Activated T-cell treated with anti-CD3 and anti-CD28 coated beads for 4 hours (primary cell): ENCODE results near the gene GPN1.
A peak's percentile ranks its signal among the peaks of the same experiment; 100 is the strongest.
"Not testable (repeated sequence)": the region's sequence is repeated elsewhere in the genome, so short reads cannot be mapped to it uniquely, and the experiment has no call there.

Experiments used
- DNase-seq: peaks from one replicate; pipeline ENCODE4 v3.0.0-alpha.2; 2020

Gene GPN1

DNA sequence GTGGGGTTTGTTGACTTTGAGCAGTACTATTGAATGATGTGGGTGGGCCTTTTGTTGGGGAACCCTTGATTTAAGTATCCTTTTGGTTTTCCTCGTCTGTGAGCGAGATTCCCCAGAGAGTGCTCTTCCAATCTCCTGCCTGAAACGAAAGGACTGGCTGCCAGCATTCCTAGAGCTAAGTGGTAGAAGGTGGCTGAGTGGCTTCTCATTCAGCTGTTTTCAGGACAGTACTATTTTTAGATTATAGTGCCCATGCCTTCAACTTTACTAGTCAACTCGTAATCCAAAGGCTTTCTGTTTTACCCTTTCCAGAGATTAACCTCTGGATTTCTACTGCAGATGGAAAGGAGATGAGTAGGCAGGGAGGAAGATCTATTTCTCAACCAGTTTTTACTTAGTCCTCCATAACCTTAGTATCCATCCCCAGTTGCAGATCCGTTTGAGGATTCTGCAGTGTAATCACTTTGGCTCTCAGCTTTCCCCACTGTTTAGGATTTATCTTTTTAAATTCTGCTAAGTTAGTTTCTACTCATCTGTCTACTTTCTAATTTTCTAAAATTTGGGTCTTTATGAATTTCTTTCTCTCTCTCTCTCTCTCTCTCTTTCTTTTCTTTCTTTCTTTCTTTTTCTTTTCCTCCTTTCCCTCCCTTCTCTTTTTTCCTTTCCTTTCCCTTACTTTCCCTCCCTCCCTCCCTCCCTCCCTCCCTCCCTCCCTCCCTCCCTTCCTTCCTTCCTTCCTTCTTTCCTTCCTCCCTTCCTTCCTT lies 44.1 kb downstream of the GPN1 start:
- DNase-seq, result no peak

- no peak for DNase-seq
Observed at GRCh38 chr2:27680571-27680970, 51.7 kb downstream of the GPN1 start.

DNA sequence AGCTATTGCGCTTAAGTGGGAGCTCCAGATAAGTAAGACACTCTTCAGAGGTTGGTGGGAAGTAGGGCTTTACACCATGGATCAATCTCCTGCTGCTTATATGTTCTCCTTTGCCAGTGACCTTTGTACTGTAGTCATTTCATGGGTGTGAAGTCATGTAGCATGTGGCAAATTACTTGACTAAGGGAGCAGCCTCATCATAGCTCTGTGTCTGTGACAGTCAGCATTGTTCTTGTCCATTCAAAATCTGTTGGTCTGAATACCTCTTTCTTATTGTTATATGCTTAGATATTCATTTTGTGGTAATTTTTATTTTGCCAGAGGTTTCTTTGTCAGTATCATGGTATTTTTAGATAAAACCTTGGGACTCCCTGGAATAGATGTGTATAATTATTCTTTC lies 53.0 kb downstream of the GPN1 start:
- DNase-seq, result no peak

- DNase-seq, result not testable (repeated sequence)
Observed at GRCh38 chr2:27682334-27682771, 53.5 kb downstream of the GPN1 start.

GRCh38 chr2:27683390-27684071 lies 54.7 kb downstream of the GPN1 start:
- peak; percentile 91 for DNase-seq

- not testable (repeated sequence) for DNase-seq
Observed at GRCh38 chr2:27685006-27685405, 56.2 kb downstream of the GPN1 start.

DNA sequence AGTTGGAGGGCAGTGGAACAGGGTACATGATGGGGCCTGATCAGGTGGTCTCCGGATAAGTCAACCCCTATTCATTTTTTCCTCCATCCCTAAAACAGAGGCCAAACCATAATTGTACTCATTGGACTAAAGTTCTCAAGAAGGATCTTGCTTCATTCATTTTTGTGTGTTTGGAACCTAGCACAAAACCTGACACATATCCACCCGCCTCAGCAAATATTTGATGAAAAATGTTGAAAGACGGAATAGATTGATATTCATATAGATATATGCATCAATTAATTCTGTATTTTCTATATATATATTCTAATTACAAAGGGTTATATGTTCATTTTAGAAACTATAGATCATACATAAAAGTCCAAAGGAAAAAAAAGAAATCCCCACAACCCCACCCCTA lies 56.7 kb downstream of the GPN1 start:
- DNase-seq, result no peak

DNA sequence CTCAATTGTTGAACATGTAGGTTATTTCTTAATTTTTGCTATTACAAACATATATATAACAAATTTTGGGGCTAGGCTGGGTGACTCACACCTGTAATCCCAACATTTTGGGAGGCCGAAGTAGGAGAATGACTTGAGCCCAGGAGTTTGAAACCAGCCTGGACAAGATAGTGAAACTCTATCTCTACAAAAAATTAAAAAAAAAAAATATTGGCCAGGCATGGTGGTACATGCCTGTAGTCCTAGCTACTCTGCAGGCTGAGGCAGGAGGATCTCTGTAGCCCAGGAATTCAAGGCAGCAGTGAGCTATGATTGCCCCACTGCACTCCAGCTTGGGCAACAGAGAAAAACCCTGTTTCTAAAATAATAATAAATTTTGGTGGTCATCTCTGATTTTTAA lies 58.4 kb downstream of the GPN1 start:
- DNase-seq, result no peak

DNA sequence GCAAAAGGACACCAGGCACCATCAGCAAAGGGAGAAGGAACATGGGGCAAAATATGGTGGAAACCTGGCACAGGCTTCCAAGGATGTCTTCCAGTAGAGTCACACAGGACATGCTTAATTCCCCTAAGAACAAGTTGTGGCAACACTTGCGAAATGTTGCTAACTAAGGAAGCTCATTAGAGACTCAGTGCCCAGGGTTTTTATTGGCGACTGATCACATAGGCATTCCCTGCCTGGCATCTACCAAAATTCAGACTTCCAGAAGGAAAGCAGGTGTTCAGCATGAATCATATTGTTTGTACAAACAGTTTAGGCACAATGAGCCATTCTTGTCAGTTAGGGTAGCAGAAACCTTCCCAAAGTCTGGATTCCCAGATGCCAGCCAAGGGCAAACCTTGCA lies 60.6 kb downstream of the GPN1 start:
- DNase-seq, result no peak

DNA sequence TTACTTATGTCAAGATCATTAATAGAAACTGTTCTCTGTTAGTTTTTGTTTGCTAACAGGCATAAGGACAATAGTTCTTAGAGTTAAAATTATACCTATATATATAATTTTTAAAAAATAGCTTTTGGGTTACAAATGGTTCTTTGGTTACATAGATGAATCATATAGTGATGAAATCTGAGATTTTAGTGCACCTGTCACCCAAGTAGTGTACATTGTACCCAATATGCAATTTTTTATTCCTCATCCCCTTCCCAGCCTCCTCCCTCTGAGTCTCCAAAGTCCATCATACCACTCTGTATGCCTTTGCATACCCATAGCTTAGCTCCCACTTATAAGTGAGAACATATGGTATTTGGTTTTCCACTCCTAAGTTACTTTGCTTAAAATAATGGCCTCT lies 61.2 kb downstream of the GPN1 start:
- DNase-seq, result no peak

- DNase-seq, result no peak
Observed at GRCh38 chr2:27697660-27698059, 68.8 kb downstream of the GPN1 start.
